Breast epithelium (tissue), 4 donors: ENCODE measurements around the gene FBXL7. TPM values are rescaled to one million over a fixed set of nuclear protein-coding genes. Genes with fewer than 3 reads are reported as not detected.
A peak's percentile ranks its signal among the peaks of the same experiment; 100 is the strongest.

Experiments used
- DNase-seq, 2 donors: peaks; one replicate each; pipeline ENCODE4 v3.0.0-alpha.2; 2019; ENCODE audit warnings: low spot score in 2 of 2
- H3K27ac ChIP-seq, 2 donors: fragments of 200-600 bp; sonication (generic) in 1 of 2; one replicate each; pipeline ENCODE4 v1.5.1; 2016 to 2019; ENCODE audit warnings: mild to moderate bottlenecking in 1 of 2
- H3K27me3 ChIP-seq, 2 donors: fragments of 200-600 bp; sonication (generic) in 1 of 2; one replicate each; pipeline versions ENCODE4 v1.5.1 to v1.6.0; 2017 to 2019; ENCODE audit warnings: control low read depth in 1 of 2, mild to moderate bottlenecking in 1 of 2
- H3K36me3 ChIP-seq: fragments of 200-600 bp; one replicate; pipeline ENCODE4 v1.5.1; 2019
- H3K4me1 ChIP-seq, 2 donors: fragments of 200-600 bp; sonication (generic); one replicate each; pipeline ENCODE4 v1.5.1; 2016 to 2019; ENCODE audit warnings: control low read depth in 1 of 2
- H3K4me3 ChIP-seq, 3 donors: fragments of 200-600 bp; sonication (generic); 1 replicate in 2 of 3; 2 replicates in 1 of 3; pipeline ENCODE4 v1.5.1; 2016 to 2019; ENCODE audit warnings: mild to moderate bottlenecking in 3 of 3, moderate library complexity in 2 of 3
- H3K9me3 ChIP-seq, 2 donors: fragments of 200-600 bp; sonication (generic) in 1 of 2; one replicate each; pipeline ENCODE4 v1.5.1; 2016 to 2019; ENCODE audit warnings: control low read depth in 1 of 2
- CTCF ChIP-seq, 3 donors: fragments of 450-650 bp; IDR thresholded peaks; one replicate each; pipeline ENCODE4 v1.5.1; 2016 to 2017; ENCODE audit warnings: antibody characterized with exemption in 3 of 3, mild to moderate bottlenecking in 3 of 3, moderate library complexity in 3 of 3
- POLR2A ChIP-seq: fragments of 450-650 bp; IDR thresholded peaks from one replicate; pipeline ENCODE4 v1.6.1; 2016; ENCODE audit warnings: antibody characterized with exemption, mild to moderate bottlenecking, moderate library complexity
- POLR2AphosphoS5 ChIP-seq, 3 donors: sonication (generic); formaldehyde crosslinking; IDR thresholded peaks; one replicate each; pipeline ENCODE4 v1.6.1; 2017; ENCODE audit warnings: antibody characterized with exemption in 3 of 3
- intact Hi-C: fragments of 100-400 bp; cut with DNase I; formaldehyde crosslinking; loops from one replicate; pipeline ENCODE4 v1.15.1; 2023; ENCODE audit warnings: low total_unique reads
- total RNA-seq, 3 donors: library from RNA; depleted of rRNA; stranded (reverse); fragments of >200 nt; gene quantifications; one replicate each; pipeline ENCODE4 v1.1.0, GENCODE V29; 2016

Gene FBXL7
- total RNA-seq, 3 donors from 2014 or later: 6.9 to 17.3 (median 10.8) TPM

GRCh38 chr5:15510831-15511230 is 10.9 kb downstream of the FBXL7 start:
- intact Hi-C loops: no loop called here
- DNase-seq: no peak

DNA sequence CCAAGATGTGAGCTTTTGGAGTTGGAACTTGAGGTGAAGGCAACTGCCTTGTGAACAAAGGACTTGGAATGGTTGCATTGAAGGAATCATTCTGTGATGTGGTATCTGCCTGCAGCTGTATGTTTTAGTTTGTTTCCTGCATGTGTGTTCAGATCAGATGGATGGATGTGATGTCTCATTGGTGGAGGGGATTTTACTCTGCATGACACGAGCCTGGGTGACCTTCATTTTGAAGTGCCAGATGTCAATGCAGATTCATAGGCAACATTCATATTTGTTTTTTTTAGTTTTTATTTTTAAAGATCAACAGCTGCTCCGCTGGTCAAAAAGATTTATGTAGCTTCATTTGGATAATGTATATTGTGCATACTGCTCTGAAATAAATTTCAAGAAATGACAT is 13.5 kb downstream of the FBXL7 start:
- Histone ChIP-seq H3K27ac (no peak overlapping the region), H3K36me3 (no peaks in the 10 kb centered on the region), H3K27me3 (no peaks in the 10 kb centered on the region), H3K4me3 (no peak overlapping the region), H3K9me3 (no peaks in the 10 kb centered on the region), H3K4me1 (no peaks in the 10 kb centered on the region)
- intact Hi-C loops: no loop called here
- no peak for DNase-seq
- TF ChIP-seq POLR2A (no peak), CTCF (IDR thresholded peaks at IDR 0.05) (no peak), POLR2AphosphoS5 (IDR thresholded peaks at IDR 0.05) (no peak)

More at GRCh38 chr5:15510831-15511230, 10.9 kb downstream of the FBXL7 start:
- no peak for TF ChIP-seq POLR2AphosphoS5 (IDR thresholded peaks at IDR 0.05)
- TF ChIP-seq POLR2A: no peak
- TF ChIP-seq CTCF (IDR thresholded peaks at IDR 0.05): no peak
- no peaks in the 10 kb centered on the region for H3K9me3 ChIP-seq
- peak overlapping the region in 1 of 2 donors; percentile 3 for H3K27ac ChIP-seq
- H3K27me3 ChIP-seq: no peaks in the 10 kb centered on the region
- H3K36me3 ChIP-seq: no peaks in the 10 kb centered on the region
- no peaks in the 10 kb centered on the region for H3K4me1 ChIP-seq
- no peak overlapping the region for H3K4me3 ChIP-seq

- TF ChIP-seq POLR2AphosphoS5 (IDR thresholded peaks at IDR 0.05) (no peak), POLR2A (no peak), CTCF (IDR thresholded peaks at IDR 0.05) (no peak)
- DNase-seq: no peak
- Histone ChIP-seq H3K9me3 (no peaks in the 10 kb centered on the region), H3K27ac (no peak overlapping the region), H3K4me1 (no peaks in the 10 kb centered on the region), H3K4me3 (no peak overlapping the region), H3K27me3 (no peaks in the 10 kb centered on the region), H3K36me3 (no peaks in the 10 kb centered on the region)
- intact Hi-C loops: no loop called here
Observed at GRCh38 chr5:15513911-15514310, 13.9 kb downstream of the FBXL7 start.

GRCh38 chr5:15515229-15515628 is 15.2 kb downstream of the FBXL7 start:
- Histone ChIP-seq H3K4me1 (no peaks in the 10 kb centered on the region), H3K9me3 (no peaks in the 10 kb centered on the region), H3K27me3 (no peaks in the 10 kb centered on the region), H3K36me3 (no peaks in the 10 kb centered on the region), H3K27ac (peak overlapping the region in 1 of 2 donors; percentile 2), H3K4me3 (no peak overlapping the region)
- TF ChIP-seq CTCF (IDR thresholded peaks at IDR 0.05) (no peak), POLR2AphosphoS5 (IDR thresholded peaks at IDR 0.05) (no peak), POLR2A (no peak)
- intact Hi-C loops: no loop called here
- DNase-seq: no peak

DNA sequence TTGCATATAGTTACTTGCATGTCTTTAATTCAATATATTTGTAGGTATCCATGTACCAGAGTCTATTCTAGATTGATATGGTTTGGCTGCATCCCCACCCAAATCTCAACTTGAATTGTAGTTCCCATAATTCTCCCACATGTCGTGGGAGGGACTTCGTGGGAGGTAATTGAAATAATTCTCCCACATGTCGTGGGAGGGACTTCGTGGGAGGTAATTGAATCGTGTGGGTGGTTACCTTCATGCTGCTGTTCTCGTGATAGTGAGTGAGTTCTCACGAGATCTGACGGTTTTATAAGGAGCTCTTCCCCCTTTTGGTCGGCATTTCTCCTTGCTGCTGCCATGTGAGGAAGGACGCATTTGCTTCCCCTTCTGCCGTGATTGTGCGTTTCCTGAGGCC is 16.5 kb downstream of the FBXL7 start:
- Histone ChIP-seq H3K4me1 (no peaks in the 10 kb centered on the region), H3K27ac (no peak overlapping the region), H3K27me3 (no peaks in the 10 kb centered on the region), H3K36me3 (no peaks in the 10 kb centered on the region), H3K4me3 (no peak overlapping the region), H3K9me3 (no peaks in the 10 kb centered on the region)
- TF ChIP-seq POLR2AphosphoS5 (IDR thresholded peaks at IDR 0.05): no peak
- TF ChIP-seq POLR2A: no peak
- no peak for TF ChIP-seq CTCF (IDR thresholded peaks at IDR 0.05)
- intact Hi-C loops: no loop called here
- DNase-seq: no peak
